Right cardiac atrium (tissue), 5 donors: ENCODE results near the gene TAF1D. TPM values are rescaled to one million over a fixed set of nuclear protein-coding genes. Genes with fewer than 3 reads are reported as not detected.

Source experiments
- ATAC-seq, 2 donors: fragments of 200-7000 bp; cut with Tn5 transposase; one replicate each; pipeline versions ENCODE4 v1.8.0 to v1.9.1; 2020; ENCODE audit warnings: moderate library complexity in 2 of 2, mild to moderate bottlenecking in 1 of 2
- DNase-seq, 3 donors: peaks; one replicate each; pipeline ENCODE4 v3.0.0-alpha.2; 2020
- H3K27ac ChIP-seq: one replicate; pipeline ENCODE4 v1.5.1; 2013; ENCODE audit warnings: mild to moderate bottlenecking, low read length, control low read depth, moderate library complexity
- H3K27me3 ChIP-seq: one replicate; pipeline ENCODE4 v1.6.1; 2013; ENCODE audit not compliant: control insufficient read depth, insufficient read depth
- H3K4me1 ChIP-seq: one replicate; pipeline ENCODE4 v1.6.1; 2013; ENCODE audit warnings: low read length; ENCODE audit not compliant: control insufficient read depth, insufficient read depth
- H3K4me3 ChIP-seq: one replicate; pipeline ENCODE4 v1.5.1; 2013; ENCODE audit warnings: low read length, control low read depth
- H3K9me3 ChIP-seq: one replicate; pipeline ENCODE4 v1.6.1; 2013; ENCODE audit warnings: low read length; ENCODE audit not compliant: control insufficient read depth
- WGBS: extraction: QIAGEN DNeasy Blood & Tissue Kit; methylation state at CpG from one replicate; pipeline ENCODE4 v1.1.7; 2013; 5-methylcytosine and 5-hydroxymethylcytosine counted together
- intact Hi-C, 4 donors: fragments of 100-400 bp; cut with DNase I; formaldehyde crosslinking; loops; one replicate each; pipeline versions ENCODE4 v1.11.0 to v1.14.0; 2022 to 2023
- polyA plus RNA-seq: library from polyadenylated mRNA; stranded (reverse); fragments of 200-250 nt; gene quantifications from one replicate; pipeline ENCODE4 v1.2.3, GENCODE V29; 2013
- total RNA-seq, 4 donors: library from RNA; stranded (reverse); fragmentation: NEBNext Ultra II Directional; extraction: Animal tissue kit (Norgen Biotek cat#: 25700); gene quantifications; one replicate each; pipeline ENCODE4 v1.2.1, GENCODE V29; 2021
- donor health status: healthy with polysubstance abuse.
- donor health status: DM: no; HTN: yes; CAD: no.
- donor health status: DM: no; HTN: no; CAD: no.
- donor health status: DM: no; HTN: yes; CAD: no; lungs with severe emphysema.
- donor health status: DM: yes; HTN: yes; CAD: no.

TAF1D gene
- total and polyA plus RNA-seq, 5 donors = 36.2 to 52.1 (median 37.6) TPM

DNA sequence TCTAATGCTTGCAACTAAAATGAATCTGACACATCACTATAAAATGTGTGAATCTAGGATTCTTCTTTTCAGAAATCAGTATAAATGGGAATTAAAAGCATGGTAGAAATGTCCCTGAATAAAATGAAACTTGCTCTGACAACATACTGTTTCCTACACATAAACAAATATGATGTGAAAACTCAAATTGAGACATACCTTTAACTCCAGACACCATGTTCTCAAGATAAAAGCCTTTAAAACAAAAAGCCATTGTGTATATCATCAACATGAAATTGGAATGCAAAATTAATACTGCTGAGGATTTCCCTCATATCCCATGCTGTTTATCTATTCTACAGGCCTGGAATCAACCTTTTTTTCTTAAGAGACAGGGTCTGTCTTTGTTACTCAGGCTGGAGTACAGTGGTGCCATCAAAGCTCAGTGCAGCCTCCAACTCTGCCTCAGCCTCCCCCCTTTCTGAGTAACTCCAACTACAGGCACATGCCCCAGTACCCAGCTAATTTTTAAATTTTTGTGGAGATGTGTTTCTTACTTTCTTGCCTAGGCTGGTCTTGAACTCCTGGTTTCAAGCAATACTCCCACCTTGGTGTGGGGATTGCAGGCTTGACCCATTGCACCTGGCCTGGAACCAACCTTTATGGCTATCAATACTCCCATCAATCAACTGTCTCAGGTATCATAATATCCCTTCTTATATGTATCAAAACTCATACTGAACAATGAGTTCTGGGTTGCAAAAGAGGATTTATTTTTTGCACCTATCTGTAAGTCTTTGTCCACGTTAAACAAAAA is 6.7 kb downstream of the TAF1D start:
- no peaks in the 10 kb centered on the region for H3K9me3 ChIP-seq
- peaks cover 3% of the 10 kb centered on the region for H3K4me1 ChIP-seq
- ATAC-seq = no peak
- WGBS = 80% methylated on average over 1 of the region's 1 CpG
- no peak overlapping the region for H3K4me3 ChIP-seq
- intact Hi-C loops = loop anchor here in 1 of 4 donors (10.0 kb wide), 1 partner anchor 60 kb away; no protein-coding TSS in a partner anchor
- H3K27me3 ChIP-seq = no peaks in the 10 kb centered on the region
- no peak overlapping the region for H3K27ac ChIP-seq
- DNase-seq = no peak

- no peaks in the 10 kb centered on the region for H3K27me3 ChIP-seq
- no peaks in the 10 kb centered on the region for H3K4me1 ChIP-seq
- H3K9me3 ChIP-seq = no peaks in the 10 kb centered on the region
- DNase-seq (no peak), ATAC-seq (no peak)
- H3K27ac ChIP-seq = no peak overlapping the region
- H3K4me3 ChIP-seq = no peak overlapping the region
- 73% methylated on average over 6 of the region's 6 CpGs for WGBS
- intact Hi-C loops = loop anchor here in 1 of 4 donors (10.0 kb wide), 1 partner anchor 61 kb away; no protein-coding TSS in a partner anchor
Measured at GRCh38 chr11:93733474-93733873, 7.8 kb downstream of the TAF1D start.

GRCh38 chr11:93732237-93732892 is 8.9 kb downstream of the TAF1D start:
- Histone ChIP-seq H3K4me3 (no peak overlapping the region), H3K9me3 (no peaks in the 10 kb centered on the region), H3K27me3 (no peaks in the 10 kb centered on the region), H3K27ac (no peak overlapping the region), H3K4me1 (no peaks in the 10 kb centered on the region)
- WGBS = 79% methylated on average over 4 of the region's 4 CpGs
- intact Hi-C loops = loop anchor here in 1 of 4 donors (10.0 kb wide), 1 partner anchor 62 kb away; no protein-coding TSS in a partner anchor
- ATAC-seq = no peak
- DNase-seq = no peak

GRCh38 chr11:93730108-93731107 is 10.9 kb downstream of the TAF1D start:
- 83% methylated on average over 5 of the region's 5 CpGs for WGBS
- no peak for DNase-seq
- Histone ChIP-seq H3K4me3 (no peak overlapping the region), H3K4me1 (no peaks in the 10 kb centered on the region), H3K9me3 (no peaks in the 10 kb centered on the region), H3K27ac (no peak overlapping the region), H3K27me3 (no peaks in the 10 kb centered on the region)
- intact Hi-C loops = loop anchor here in 1 of 4 donors (10.0 kb wide), 1 partner anchor 64 kb away; no protein-coding TSS in a partner anchor
- no peak for ATAC-seq

GRCh38 chr11:93729129-93729616 is 12.1 kb downstream of the TAF1D start:
- 95% methylated on average over 5 of the region's 5 CpGs for WGBS

DNA sequence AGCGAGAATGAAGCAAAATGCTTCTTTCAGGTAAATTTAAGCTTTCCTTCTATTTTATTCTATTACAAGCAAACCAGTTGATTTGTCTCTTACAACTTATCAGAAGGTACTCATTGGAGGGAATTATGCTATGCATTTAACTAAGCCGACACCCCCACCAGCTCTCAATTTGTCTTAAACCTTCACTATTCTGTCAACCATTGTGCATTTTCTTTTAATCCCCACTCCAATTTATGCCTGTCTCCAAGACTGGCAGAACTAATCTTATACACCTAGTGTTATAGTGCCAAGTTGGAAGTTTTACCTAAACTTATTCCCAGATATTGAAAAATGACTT is 12.5 kb downstream of the TAF1D start:
- intact Hi-C loops = no loop called here
- Histone ChIP-seq H3K4me3 (no peak overlapping the region), H3K27ac (no peak overlapping the region), H3K9me3 (no peaks in the 10 kb centered on the region), H3K4me1 (no peaks in the 10 kb centered on the region), H3K27me3 (no peaks in the 10 kb centered on the region)
- DNase-seq (no peak), ATAC-seq (no peak)
- over 99% methylated on average over 2 of the region's 2 CpGs for WGBS

More at GRCh38 chr11:93729129-93729616, 12.1 kb downstream of the TAF1D start:
- Histone ChIP-seq H3K9me3 (no peaks in the 10 kb centered on the region), H3K27ac (no peak overlapping the region), H3K4me1 (no peaks in the 10 kb centered on the region), H3K27me3 (no peaks in the 10 kb centered on the region), H3K4me3 (no peak overlapping the region)
- intact Hi-C loops = no loop called here
- DNase-seq (no peak), ATAC-seq (no peak)

GRCh38 chr11:93727985-93728791 is 13.1 kb downstream of the TAF1D start:
- Histone ChIP-seq H3K4me1 (no peaks in the 10 kb centered on the region), H3K27me3 (no peaks in the 10 kb centered on the region), H3K27ac (no peak overlapping the region), H3K9me3 (no peaks in the 10 kb centered on the region), H3K4me3 (no peak overlapping the region)
- 42% methylated on average over 4 of the region's 4 CpGs for WGBS
- no peak for DNase-seq
- intact Hi-C loops = no loop called here
- peak; percentile 38 to 47 for ATAC-seq

GRCh38 chr11:93724089-93724488 is 17.2 kb downstream of the TAF1D start:
- H3K27ac ChIP-seq = no peak overlapping the region
- intact Hi-C loops = no loop called here
- 99% methylated on average over 1 of the region's 1 CpG for WGBS
- H3K4me1 ChIP-seq = no peaks in the 10 kb centered on the region
- no peaks in the 10 kb centered on the region for H3K27me3 ChIP-seq
- ATAC-seq = no peak
- DNase-seq = no peak
- no peaks in the 10 kb centered on the region for H3K9me3 ChIP-seq
- H3K4me3 ChIP-seq = no peak overlapping the region

- H3K4me1 ChIP-seq = peaks cover 3% of the 10 kb centered on the region
- ATAC-seq (no peak), DNase-seq (no peak)
- no peak overlapping the region for H3K4me3 ChIP-seq
- intact Hi-C loops = no loop called here
- H3K9me3 ChIP-seq = no peaks in the 10 kb centered on the region
- no peaks in the 10 kb centered on the region for H3K27me3 ChIP-seq
- WGBS = 98% methylated on average over 7 of the region's 7 CpGs
- no peak overlapping the region for H3K27ac ChIP-seq
Measured at GRCh38 chr11:93720522-93720921, 20.8 kb downstream of the TAF1D start.

DNA sequence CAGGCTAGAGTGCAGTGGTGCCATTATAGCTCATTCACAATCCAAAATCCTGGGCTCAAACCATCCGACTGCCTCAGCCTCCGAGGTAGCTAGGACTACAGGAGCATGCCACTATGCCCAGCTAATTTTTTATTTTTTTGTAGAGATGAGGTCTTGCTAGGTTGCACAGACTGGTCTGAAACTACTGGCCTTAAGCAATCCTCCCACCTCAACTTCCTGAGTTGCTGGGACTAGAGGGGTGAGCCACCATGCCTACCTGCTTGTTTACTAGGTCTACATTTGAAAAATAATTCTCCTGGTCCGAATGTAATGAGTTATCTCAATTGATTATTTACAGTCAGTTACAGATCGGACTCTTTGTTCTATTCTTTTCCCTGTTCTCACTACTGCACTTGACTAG is 22.0 kb downstream of the TAF1D start:
- DNase-seq (no peak), ATAC-seq (no peak)
- H3K27me3 ChIP-seq = no peaks in the 10 kb centered on the region
- intact Hi-C loops = no loop called here
- peaks cover 6% of the 10 kb centered on the region for H3K4me1 ChIP-seq
- 97% methylated on average over 4 of the region's 4 CpGs for WGBS
- H3K9me3 ChIP-seq = no peaks in the 10 kb centered on the region
- H3K4me3 ChIP-seq = no peak overlapping the region
- H3K27ac ChIP-seq = no peak overlapping the region
